Measurements from ENCODE around the gene GPR26. TPM values are rescaled to one million over a fixed set of nuclear protein-coding genes. Genes with fewer than 3 reads are reported as not detected.
A peak's percentile ranks its signal among the peaks of the same experiment; 100 is the strongest.

Gene GPR26
- total RNA-seq, 1 donor, result under 0.01 TPM

DNA sequence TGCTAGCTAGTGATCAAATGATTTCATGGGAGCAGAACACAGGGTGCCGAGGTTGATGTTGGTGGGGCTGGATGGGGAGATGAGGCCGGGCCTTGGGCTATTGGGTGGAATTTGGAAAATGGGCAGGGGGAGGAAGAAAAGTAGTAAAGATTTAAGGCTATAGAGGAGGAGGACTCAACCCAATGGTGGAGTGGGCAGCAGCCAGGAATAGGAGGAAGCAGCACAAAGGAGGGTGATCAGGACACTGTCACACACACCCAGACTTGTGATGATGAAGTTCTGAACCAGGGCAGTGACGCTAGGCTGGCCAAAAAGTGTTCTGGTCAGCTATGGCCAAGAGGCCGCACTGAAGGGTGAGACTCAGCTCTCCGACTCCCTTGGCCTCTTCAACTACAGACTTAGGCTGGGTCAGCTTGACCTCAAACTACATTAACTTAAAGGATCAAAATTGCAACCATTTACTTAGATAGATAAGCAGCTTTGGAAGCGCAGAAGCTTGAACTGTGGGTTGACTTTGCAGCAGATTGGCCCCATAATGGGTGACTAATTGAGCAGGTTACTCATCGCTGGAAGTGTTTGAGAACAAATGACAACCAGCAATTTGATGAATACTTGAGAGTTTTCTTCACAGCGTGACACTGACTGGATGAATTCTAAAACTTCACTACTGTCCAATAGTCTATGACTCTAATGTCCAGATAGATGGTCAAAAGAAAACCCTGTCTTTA is 29.4 kb upstream of the GPR26 start:
- TF ChIP-seq CTCF (IDR thresholded peaks at IDR 0.05; ENCODE audit: insufficient read depth, low read length), result no peak
- DNase-seq (ENCODE audit: low read depth), result no peak

DNA sequence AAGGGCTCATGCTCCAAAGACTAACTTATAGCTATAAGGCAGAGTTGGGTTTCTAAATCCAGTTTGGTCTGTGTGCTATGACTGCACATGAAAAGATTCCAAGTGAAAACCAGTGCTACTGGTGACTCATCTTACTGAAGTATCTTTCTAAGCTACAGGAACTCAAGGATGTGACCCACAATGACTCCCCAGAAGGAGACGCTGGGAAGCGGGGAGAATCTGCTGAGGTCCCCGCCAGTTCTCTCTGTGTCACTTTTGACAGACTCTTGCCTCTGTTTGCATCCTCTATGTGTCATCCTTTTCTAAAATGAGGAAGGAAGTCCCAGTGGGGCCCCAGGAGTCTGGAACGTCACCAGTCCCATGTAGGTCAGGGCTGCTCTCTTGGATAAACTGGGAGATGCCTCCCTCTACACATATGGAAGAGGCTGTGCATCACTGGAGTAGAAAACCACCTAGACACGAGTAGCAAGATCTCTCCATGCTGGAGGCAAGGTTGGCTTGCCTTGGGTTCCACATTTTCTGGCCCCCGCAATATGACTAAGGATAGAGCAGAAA is 28.8 kb upstream of the GPR26 start:
- TF ChIP-seq CTCF (IDR thresholded peaks at IDR 0.05; ENCODE audit: insufficient read depth, low read length), result no peak
- H3K4me3 ChIP-seq (ENCODE audit: low read depth, low read length), result no peak overlapping the region
- DNase-seq (ENCODE audit: low read depth), result no peak

More for the DNA sequence above, 29.4 kb upstream of the GPR26 start:
- H3K4me3 ChIP-seq (ENCODE audit: low read depth, low read length), result no peak overlapping the region

DNA sequence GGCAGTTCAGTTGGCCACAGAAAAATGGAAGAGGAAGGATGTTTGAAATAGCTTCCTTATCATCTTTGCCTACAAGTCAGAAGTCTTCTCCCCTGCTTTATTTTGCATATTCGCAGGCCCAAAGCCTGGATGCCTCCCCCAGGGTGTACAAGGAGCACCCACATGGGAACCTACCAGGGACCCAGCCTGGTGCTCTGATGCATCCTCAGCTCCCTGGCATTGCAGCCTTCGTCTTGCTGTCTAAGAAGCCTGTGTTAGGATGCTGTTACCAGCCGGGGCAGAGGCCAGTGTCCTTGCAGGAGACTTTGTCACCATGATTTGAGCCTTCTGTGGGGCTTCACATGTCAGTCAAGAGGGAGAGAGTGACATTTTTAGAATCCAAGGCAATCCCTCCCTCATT is 27.0 kb upstream of the GPR26 start:
- no peak for DNase-seq (ENCODE audit: low read depth)
- H3K4me3 ChIP-seq (ENCODE audit: low read depth, low read length), result no peak overlapping the region
- no peak for TF ChIP-seq CTCF (IDR thresholded peaks at IDR 0.05; ENCODE audit: insufficient read depth, low read length)

GRCh38 chr10:123640016-123640535 is 26.1 kb upstream of the GPR26 start:
- TF ChIP-seq CTCF (IDR thresholded peaks at IDR 0.05; ENCODE audit: insufficient read depth, low read length), result no peak
- no peak overlapping the region for H3K4me3 ChIP-seq (ENCODE audit: low read depth, low read length)
- DNase-seq (ENCODE audit: low read depth), result peak; percentile 22

- H3K4me3 ChIP-seq (ENCODE audit: low read depth, low read length), result no peak overlapping the region
- TF ChIP-seq CTCF (IDR thresholded peaks at IDR 0.05; ENCODE audit: insufficient read depth, low read length), result no peak
- DNase-seq (ENCODE audit: low read depth), result no peak
Measured at GRCh38 chr10:123642293-123642692, 23.9 kb upstream of the GPR26 start.

DNA sequence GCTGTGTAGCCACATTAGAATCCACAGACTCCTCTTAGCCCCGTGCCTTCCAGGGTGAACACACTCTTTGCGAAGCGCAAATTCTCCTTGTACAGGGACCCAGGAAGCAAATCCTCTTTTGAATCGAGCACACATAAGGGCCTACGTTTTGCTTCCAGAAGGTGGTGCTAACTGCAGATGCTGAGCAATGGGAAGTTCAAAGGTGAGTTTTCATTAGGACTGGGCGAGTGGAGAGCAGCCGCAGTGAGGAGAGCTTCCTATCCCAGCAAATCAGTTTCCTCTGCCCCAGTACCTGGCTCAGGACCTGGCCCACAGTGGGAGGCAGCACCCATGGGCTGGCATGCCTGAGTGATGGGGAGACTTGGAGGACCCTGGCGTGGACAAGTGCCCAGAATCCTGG is 23.5 kb upstream of the GPR26 start:
- H3K4me3 ChIP-seq (ENCODE audit: low read depth, low read length), result no peak overlapping the region
- TF ChIP-seq CTCF (IDR thresholded peaks at IDR 0.05; ENCODE audit: insufficient read depth, low read length), result no peak
- DNase-seq (ENCODE audit: low read depth), result no peak

Data from fibroblast of the aortic adventitia (primary cell).